Aorta (tissue), 5 donors: ENCODE results near the gene PAK4. TPM values are rescaled to one million over a fixed set of nuclear protein-coding genes. Genes with fewer than 3 reads are reported as not detected.

Source experiments
- ATAC-seq: fragments of 200-7000 bp; cut with Tn5 transposase; one replicate; pipeline ENCODE4 v1.9.1; 2022; ENCODE audit warnings: moderate library complexity; ENCODE audit not compliant: low FRiP score
- DNase-seq, 2 donors: peaks; one replicate each; pipeline ENCODE4 v3.0.0-alpha.2; 2020
- H3K27ac ChIP-seq, 2 donors: one replicate each; pipeline ENCODE4 v1.5.1; 2013; ENCODE audit warnings: low read length in 2 of 2, mild to moderate bottlenecking in 2 of 2, moderate library complexity in 2 of 2, control low read depth in 1 of 2, inconsistent platforms in 1 of 2, low read depth in 1 of 2
- H3K27me3 ChIP-seq, 2 donors: one replicate each; pipeline ENCODE4 v1.6.1; 2013; ENCODE audit warnings: control low read depth in 1 of 2, low read length in 1 of 2, mild to moderate bottlenecking in 1 of 2, moderate library complexity in 1 of 2; ENCODE audit not compliant: insufficient read depth in 2 of 2, control insufficient read depth in 1 of 2
- H3K36me3 ChIP-seq, 2 donors: one replicate each; pipeline ENCODE4 v1.6.1; 2013; ENCODE audit warnings: control low read depth in 1 of 2, low read length in 1 of 2, mild to moderate bottlenecking in 1 of 2; ENCODE audit not compliant: insufficient read depth in 2 of 2, control insufficient read depth in 1 of 2
- H3K4me1 ChIP-seq, 2 donors: one replicate each; pipeline ENCODE4 v1.6.1; 2013; ENCODE audit warnings: low read length in 2 of 2, control low read depth in 1 of 2, mild to moderate bottlenecking in 1 of 2, moderate library complexity in 1 of 2; ENCODE audit not compliant: insufficient read depth in 2 of 2, control insufficient read depth in 1 of 2
- H3K4me3 ChIP-seq, 2 donors: one replicate each; pipeline ENCODE4 v1.5.1; 2013; ENCODE audit warnings: low read length in 2 of 2, control low read depth in 1 of 2, mild to moderate bottlenecking in 1 of 2
- H3K9me3 ChIP-seq: one replicate; pipeline ENCODE4 v1.6.1; 2013; ENCODE audit warnings: mild to moderate bottlenecking, low read length; ENCODE audit not compliant: control insufficient read depth
- WGBS, 2 donors: extraction: QIAGEN DNeasy Blood & Tissue Kit; methylation state at CpG; one replicate each; pipeline ENCODE4 v1.1.7; 2013; 5-methylcytosine and 5-hydroxymethylcytosine counted together
- intact Hi-C, 2 donors: fragments of 100-400 bp; cut with DNase I; formaldehyde crosslinking; loops; one replicate each; pipeline versions ENCODE4 v1.14.2 to v1.15.0; 2022
- polyA plus RNA-seq, 2 donors: library from polyadenylated mRNA; stranded (reverse); fragments of 200-250 nt; gene quantifications; one replicate each; pipeline ENCODE4 v1.2.3, GENCODE V29; 2013
- total RNA-seq, 2 donors: library from RNA; stranded (reverse); fragmentation: NEBNext Ultra II Directional; extraction: Animal tissue kit (Norgen Biotek cat#: 25700); gene quantifications; one replicate each; pipeline ENCODE4 v1.2.1, GENCODE V29; 2021
- donor health status: healthy with polysubstance abuse.
- donor health status: Bipolar disorder and iron deficiency.
- donor health status: DM: no; HTN: no; CAD: no.
- donor health status: DM: no; HTN: no; CAD: no.
- donor health status: DM: yes; HTN: yes; CAD: no.

The PAK4 gene
- total and polyA plus RNA-seq, 4 donors, result 8.0 to 22.2 (median 14.2) TPM

- Histone ChIP-seq H3K27me3 (no peaks in the 10 kb centered on the region), H3K9me3 (no peaks in the 10 kb centered on the region), H3K4me3 (no peak overlapping the region), H3K36me3 (no peaks in the 10 kb centered on the region), H3K27ac (no peak overlapping the region), H3K4me1 (no peaks in the 10 kb centered on the region)
- WGBS, 2 donors, result 40 to 57% methylated on average over 5 of the region's 5 CpGs
- intact Hi-C loops, result no loop called here
- ATAC-seq (no peak), DNase-seq (no peak)
Measured at GRCh38 chr19:39197808-39198207, 72.2 kb downstream of the PAK4 start.

DNA sequence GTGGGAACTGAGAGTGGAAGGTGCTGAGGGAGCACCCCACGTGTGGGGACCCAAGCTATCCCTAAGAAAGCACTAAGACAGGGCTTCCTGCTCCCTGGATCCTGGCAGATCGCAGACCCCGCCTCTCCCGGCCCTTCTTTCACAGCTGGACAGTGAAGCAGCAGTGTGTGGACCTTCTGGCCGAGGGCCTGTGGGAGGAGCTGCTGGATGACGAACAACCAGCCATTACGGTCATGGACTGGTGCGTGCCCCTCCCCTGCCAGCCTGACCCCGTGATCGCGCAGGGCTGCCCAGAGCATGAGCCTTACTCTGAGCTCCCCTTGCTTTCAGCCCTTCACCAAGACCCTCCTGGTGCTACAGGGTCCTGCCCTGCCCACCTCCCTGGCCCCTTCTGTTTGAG is 73.4 kb downstream of the PAK4 start:
- Histone ChIP-seq H3K27me3 (no peaks in the 10 kb centered on the region), H3K4me3 (no peak overlapping the region), H3K4me1 (no peaks in the 10 kb centered on the region), H3K36me3 (no peaks in the 10 kb centered on the region), H3K27ac (no peak overlapping the region), H3K9me3 (no peaks in the 10 kb centered on the region)
- intact Hi-C loops, result no loop called here
- peak; percentile 43 for ATAC-seq
- no peak for DNase-seq
- 25 to 27% methylated on average over 11 of the region's 11 CpGs for WGBS, 2 donors

- no peaks in the 10 kb centered on the region for H3K36me3 ChIP-seq
- no peak for ATAC-seq
- no peak for DNase-seq
- 85 to 88% methylated on average over 30 to 32 of the region's 32 CpGs for WGBS, 2 donors
- no peaks in the 10 kb centered on the region for H3K27me3 ChIP-seq
- H3K4me1 ChIP-seq, result no peaks in the 10 kb centered on the region
- no peak overlapping the region for H3K4me3 ChIP-seq
- H3K27ac ChIP-seq, result no peak overlapping the region
- no peaks in the 10 kb centered on the region for H3K9me3 ChIP-seq
- intact Hi-C loops, result no loop called here
Measured at GRCh38 chr19:39200066-39200802, 74.6 kb downstream of the PAK4 start.

- H3K4me1 ChIP-seq, result no peaks in the 10 kb centered on the region
- no peaks in the 10 kb centered on the region for H3K27me3 ChIP-seq
- 81 to 86% methylated on average over 3 of the region's 3 CpGs for WGBS, 2 donors
- H3K36me3 ChIP-seq, result no peaks in the 10 kb centered on the region
- no peak for DNase-seq
- H3K9me3 ChIP-seq, result no peaks in the 10 kb centered on the region
- intact Hi-C loops, result no loop called here
- no peak for ATAC-seq
- no peak overlapping the region for H3K4me3 ChIP-seq
- no peak overlapping the region for H3K27ac ChIP-seq
Measured at GRCh38 chr19:39200803-39201115, 75.2 kb downstream of the PAK4 start.

- DNase-seq, result no peak
- Histone ChIP-seq H3K9me3 (no peaks in the 10 kb centered on the region), H3K36me3 (no peaks in the 10 kb centered on the region), H3K27me3 (no peaks in the 10 kb centered on the region), H3K4me3 (no peak overlapping the region), H3K4me1 (no peaks in the 10 kb centered on the region), H3K27ac (no peak overlapping the region)
- no peak for ATAC-seq
- WGBS, 2 donors, result 93 to 100% methylated on average over 1 of the region's 1 CpG
- intact Hi-C loops, result no loop called here
Measured at GRCh38 chr19:39202998-39203355, 77.4 kb downstream of the PAK4 start.

- Histone ChIP-seq H3K4me3 (no peak within 1 kb of the TSS), H3K4me1 (no peaks in the 10 kb centered on the region), H3K27me3 (no peaks in the 10 kb centered on the region), H3K36me3 (no peaks in the 10 kb centered on the region), H3K27ac (no peak within 1 kb of the TSS), H3K9me3 (no peaks in the 10 kb centered on the region)
- intact Hi-C loops, result no loop called here
- 23 to 25% methylated on average over 39 to 57 of the region's 57 CpGs for WGBS, 2 donors
- DNase-seq, result no peak
- ATAC-seq, result no peak
Measured at GRCh38 chr19:39203372-39204341, 78.1 kb downstream of the PAK4 start, which contains the start of gene SYCN. SYCN (minus strand) TSS chr19:39204263; CDS start chr19:39204254, 9 bp downstream.

DNA sequence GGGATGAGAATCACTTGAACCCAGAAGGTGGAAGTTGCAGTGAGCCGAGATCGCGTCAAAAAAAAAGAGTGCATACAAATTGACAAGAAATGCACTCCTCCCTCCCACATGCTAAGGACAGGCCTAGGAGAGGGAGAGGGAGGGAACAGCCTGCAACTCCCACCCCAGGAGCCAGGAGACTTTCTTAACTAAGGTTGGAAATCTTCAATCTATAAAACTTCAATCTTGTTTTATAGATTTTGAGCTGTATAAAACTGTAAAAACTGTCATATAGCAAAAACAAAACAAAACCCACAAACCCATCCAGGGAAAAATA is 79.8 kb downstream of the PAK4 start:
- no peak overlapping the region for H3K4me3 ChIP-seq
- WGBS, 2 donors, result 89 to 93% methylated on average over 3 of the region's 3 CpGs
- ATAC-seq (no peak), DNase-seq (no peak)
- intact Hi-C loops, result no loop called here
- H3K36me3 ChIP-seq, result no peaks in the 10 kb centered on the region
- H3K9me3 ChIP-seq, result no peaks in the 10 kb centered on the region
- no peaks in the 10 kb centered on the region for H3K4me1 ChIP-seq
- no peaks in the 10 kb centered on the region for H3K27me3 ChIP-seq
- H3K27ac ChIP-seq, result no peak overlapping the region

DNA sequence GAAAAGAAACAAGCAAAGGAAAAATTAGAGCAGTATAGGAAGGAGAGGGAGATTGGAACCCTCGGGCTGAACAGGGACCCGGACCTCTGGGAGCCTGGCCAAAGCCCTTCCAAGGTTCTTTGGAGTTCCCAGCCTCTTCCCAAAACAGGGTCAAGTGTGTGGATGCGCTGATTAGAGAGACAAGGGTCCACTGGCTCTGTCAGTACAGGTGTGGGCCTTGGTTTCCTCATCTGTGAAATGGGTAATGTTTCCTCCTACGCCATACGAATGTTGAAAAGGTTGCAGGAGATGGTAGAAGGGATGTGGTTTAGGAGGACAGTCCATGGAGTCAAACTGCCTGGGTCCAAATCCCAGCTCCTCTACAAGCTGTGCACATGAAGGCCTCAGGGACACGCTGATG is 80.5 kb downstream of the PAK4 start:
- H3K9me3 ChIP-seq, result no peaks in the 10 kb centered on the region
- 87% methylated on average over 6 of the region's 6 CpGs for WGBS, 2 donors
- H3K27ac ChIP-seq, result no peak overlapping the region
- no peak for ATAC-seq
- no peak overlapping the region for H3K4me3 ChIP-seq
- DNase-seq, result no peak
- no peaks in the 10 kb centered on the region for H3K36me3 ChIP-seq
- no peaks in the 10 kb centered on the region for H3K4me1 ChIP-seq
- H3K27me3 ChIP-seq, result no peaks in the 10 kb centered on the region
- intact Hi-C loops, result no loop called here
